ENCODE results near the gene ABHD17A. TPM values are rescaled to one million over a fixed set of nuclear protein-coding genes. Genes with fewer than 3 reads are reported as not detected.

ABHD17A gene
- polyA plus RNA-seq, 3 donors: 69.8 to 96.1 (median 79.0) TPM

- peaks cover 0 to 1% (median 0%) of the 10 kb centered on the region in 3 donors for H3K27me3 Mint-ChIP-seq (ENCODE audit: low read depth in 3 of 3)
- peaks cover 9 to 48% of the 10 kb centered on the region in 2 donors for H3K36me3 Mint-ChIP-seq
- H3K9me3 Mint-ChIP-seq: no peaks in the 10 kb centered on the region
- peak overlapping the region in 1 of 2 donors; percentile 18 for H3K27ac ChIP-seq (ENCODE audit: low read depth in 1 of 2, low read length in 2 of 2)
- no peak overlapping the region for H3K4me3 Mint-ChIP-seq
- H3K27me3 ChIP-seq (ENCODE audit: control insufficient read depth in 2 of 2, insufficient read depth in 2 of 2, low read length in 2 of 2): no peaks in the 10 kb centered on the region
- H3K27ac Mint-ChIP-seq: peak overlapping the region in 1 of 7 donors; percentile 70
- peaks cover 84% of the 10 kb centered on the region for H4K20me1 ChIP-seq (ENCODE audit: insufficient read depth, low read length)
- peaks cover 20 to 36% of the 10 kb centered on the region in 2 donors for H3K4me1 ChIP-seq (ENCODE audit: control insufficient read depth in 1 of 2, insufficient read depth in 2 of 2, low read length in 2 of 2)
- peaks cover 11 to 30% of the 10 kb centered on the region in 2 donors for H3K36me3 ChIP-seq (replicated peaks in 1 of 2; ENCODE audit: control insufficient read depth in 1 of 2, insufficient read depth in 2 of 2, low read length in 2 of 2)
- DNase-seq: no peak
- no peak for TF ChIP-seq CTCF (IDR thresholded peaks at IDR 0.05)
- WGBS (ENCODE audit: insufficient coverage): 100% methylated on average over 6 of the region's 11 CpGs
- no peak overlapping the region for H3K9ac ChIP-seq (ENCODE audit: insufficient read depth, low read length, poor library complexity, severe bottlenecking)
- no peaks in the 10 kb centered on the region for H3K9me3 ChIP-seq (replicated peaks in 1 of 2; ENCODE audit: control insufficient read depth in 1 of 2, insufficient read depth in 1 of 2, low read length in 2 of 2)
- peaks cover 42% of the 10 kb centered on the region for H3K4me1 Mint-ChIP-seq
- intact Hi-C loops (cut with micrococcal nuclease): no loop called here
- H3K79me2 ChIP-seq (ENCODE audit: insufficient read depth, low read length): peaks cover 76% of the 10 kb centered on the region
- no peak overlapping the region for H3K4me2 ChIP-seq (replicated peaks; ENCODE audit: extremely low read depth, low read length, poor library complexity, severe bottlenecking)
- no peak overlapping the region for H2AFZ ChIP-seq (ENCODE audit: insufficient read depth, low read depth, low read length, poor library complexity, severe bottlenecking)
- no peak overlapping the region for H3K4me3 ChIP-seq (replicated peaks in 1 of 3; ENCODE audit: low read depth in 2 of 3, low read length in 3 of 3)
These were observed 39.7 kb downstream of the ABHD17A start for GRCh38 chr19:1845642-1846041.

GRCh38 chr19:1845125-1845515 lies 40.2 kb downstream of the ABHD17A start:
- Histone ChIP-seq H3K4me2 (replicated peaks; ENCODE audit: extremely low read depth, low read length, poor library complexity, severe bottlenecking) (no peak overlapping the region), H4K20me1 (ENCODE audit: insufficient read depth, low read length) (peaks cover 86% of the 10 kb centered on the region), H3K4me1 (ENCODE audit: control insufficient read depth in 1 of 2, insufficient read depth in 2 of 2, low read length in 2 of 2) (peaks cover 24 to 41% of the 10 kb centered on the region in 2 donors), H3K9ac (ENCODE audit: insufficient read depth, low read length, poor library complexity, severe bottlenecking) (no peak overlapping the region), H3K36me3 (replicated peaks in 1 of 2; ENCODE audit: control insufficient read depth in 1 of 2, insufficient read depth in 2 of 2, low read length in 2 of 2) (peaks cover 11 to 30% of the 10 kb centered on the region in 2 donors), H3K4me3 (replicated peaks in 1 of 3; ENCODE audit: low read depth in 2 of 3, low read length in 3 of 3) (no peak overlapping the region), H2AFZ (ENCODE audit: insufficient read depth, low read depth, low read length, poor library complexity, severe bottlenecking) (no peak overlapping the region), H3K27ac (ENCODE audit: low read depth in 1 of 2, low read length in 2 of 2) (no peak overlapping the region), H3K27me3 (ENCODE audit: control insufficient read depth in 2 of 2, insufficient read depth in 2 of 2, low read length in 2 of 2) (no peaks in the 10 kb centered on the region), H3K9me3 (replicated peaks in 1 of 2; ENCODE audit: control insufficient read depth in 1 of 2, insufficient read depth in 1 of 2, low read length in 2 of 2) (no peaks in the 10 kb centered on the region), H3K79me2 (ENCODE audit: insufficient read depth, low read length) (peaks cover 81% of the 10 kb centered on the region)
- WGBS (ENCODE audit: insufficient coverage): 97% methylated on average over 16 of the region's 16 CpGs
- no peak overlapping the region for H3K4me3 Mint-ChIP-seq
- peaks cover 47% of the 10 kb centered on the region for H3K4me1 Mint-ChIP-seq
- H3K36me3 Mint-ChIP-seq: peaks cover 9 to 49% of the 10 kb centered on the region in 2 donors
- peak overlapping the region in 1 of 7 donors; percentile 66 for H3K27ac Mint-ChIP-seq
- H3K9me3 Mint-ChIP-seq: no peaks in the 10 kb centered on the region
- peaks cover 0 to 1% (median 0%) of the 10 kb centered on the region in 3 donors for H3K27me3 Mint-ChIP-seq (ENCODE audit: low read depth in 3 of 3)
- intact Hi-C loops (cut with micrococcal nuclease): no loop called here
- TF ChIP-seq CTCF (IDR thresholded peaks at IDR 0.05): no peak
- DNase-seq: no peak

Measured in CD14-positive monocyte (primary cell).